WERI-Rb-1 (cell line): ENCODE results near the gene ULK2.

Source experiments
- DNase-seq: peaks from one replicate; pipeline ENCODE4 v3.0.0-alpha.2; 2020
- H3K27ac ChIP-seq: fragments of 250-450 bp; sonication (Bioruptor Pico); 2 replicates; pipeline ENCODE4 v1.5.1; 2020; ENCODE audit warnings: mild to moderate bottlenecking, moderate library complexity
- H3K27me3 ChIP-seq: fragments of 250-450 bp; sonication (Bioruptor Pico); 2 replicates; pipeline ENCODE4 v1.5.1; 2021; ENCODE audit warnings: mild to moderate bottlenecking, low read depth, moderate library complexity; ENCODE audit not compliant: insufficient read depth, severe bottlenecking
- H3K36me3 ChIP-seq: fragments of 250-450 bp; sonication (Bioruptor Pico); 2 replicates; pipeline ENCODE4 v1.5.1; 2020; ENCODE audit warnings: mild to moderate bottlenecking, moderate library complexity
- H3K4me3 ChIP-seq: 2 replicates; pipeline ENCODE4 v1.5.1; 2011; ENCODE audit warnings: low read depth, mild to moderate bottlenecking, control low read depth, low read length
- H3K9me3 ChIP-seq: fragments of 250-450 bp; sonication (Bioruptor Pico); 2 replicates; pipeline ENCODE4 v1.5.1; 2021; ENCODE audit warnings: mild to moderate bottlenecking, moderate library complexity; ENCODE audit not compliant: severe bottlenecking
- CTCF ChIP-seq: IDR thresholded peaks from 2 replicates; pipeline ENCODE4 v1.5.1; 2011; ENCODE audit warnings: low read depth, mild to moderate bottlenecking, control low read depth, inconsistent platforms, low read length

The ULK2 gene

GRCh38 chr17:19781488-19782458 is 86.0 kb downstream of the ULK2 start:
- H3K36me3 ChIP-seq = no peaks in the 10 kb centered on the region
- H3K27me3 ChIP-seq = no peaks in the 10 kb centered on the region
- H3K27ac ChIP-seq = no peak overlapping the region
- DNase-seq = no peak
- no peaks in the 10 kb centered on the region for H3K9me3 ChIP-seq
- no peak for TF ChIP-seq CTCF
- no peak overlapping the region for H3K4me3 ChIP-seq

- DNase-seq = no peak
- no peak for TF ChIP-seq CTCF
Observed at GRCh38 chr17:19780846-19781245, 86.9 kb downstream of the ULK2 start.

GRCh38 chr17:19773534-19773933 is 94.2 kb downstream of the ULK2 start:
- H3K36me3 ChIP-seq = no peaks in the 10 kb centered on the region
- no peak overlapping the region for H3K27ac ChIP-seq
- H3K9me3 ChIP-seq = no peaks in the 10 kb centered on the region
- no peak for DNase-seq
- no peak for TF ChIP-seq CTCF
- no peaks in the 10 kb centered on the region for H3K27me3 ChIP-seq
- no peak overlapping the region for H3K4me3 ChIP-seq

More at GRCh38 chr17:19780846-19781245, 86.9 kb downstream of the ULK2 start:
- Histone ChIP-seq H3K27ac (no peak overlapping the region), H3K4me3 (no peak overlapping the region), H3K27me3 (no peaks in the 10 kb centered on the region), H3K9me3 (no peaks in the 10 kb centered on the region), H3K36me3 (no peaks in the 10 kb centered on the region)

GRCh38 chr17:19771971-19772630 is 95.6 kb downstream of the ULK2 start:
- Histone ChIP-seq H3K27ac (no peak overlapping the region), H3K36me3 (no peaks in the 10 kb centered on the region), H3K27me3 (no peaks in the 10 kb centered on the region), H3K9me3 (no peaks in the 10 kb centered on the region), H3K4me3 (no peak overlapping the region)
- DNase-seq = no peak
- TF ChIP-seq CTCF = no peak

GRCh38 chr17:19770985-19771735 is 96.6 kb downstream of the ULK2 start:
- no peaks in the 10 kb centered on the region for H3K9me3 ChIP-seq
- H3K36me3 ChIP-seq = no peaks in the 10 kb centered on the region
- no peak for TF ChIP-seq CTCF
- no peaks in the 10 kb centered on the region for H3K27me3 ChIP-seq
- DNase-seq = no peak
- no peak overlapping the region for H3K4me3 ChIP-seq
- H3K27ac ChIP-seq = no peak overlapping the region
